ENCODE results near the gene ZNF319. TPM values are rescaled to one million over a fixed set of nuclear protein-coding genes. Genes with fewer than 3 reads are reported as not detected.

The ZNF319 gene
- total and polyA plus RNA-seq, 5 donors from 2014 or later = 2.6 to 13.2 (median 6.0) TPM

DNA sequence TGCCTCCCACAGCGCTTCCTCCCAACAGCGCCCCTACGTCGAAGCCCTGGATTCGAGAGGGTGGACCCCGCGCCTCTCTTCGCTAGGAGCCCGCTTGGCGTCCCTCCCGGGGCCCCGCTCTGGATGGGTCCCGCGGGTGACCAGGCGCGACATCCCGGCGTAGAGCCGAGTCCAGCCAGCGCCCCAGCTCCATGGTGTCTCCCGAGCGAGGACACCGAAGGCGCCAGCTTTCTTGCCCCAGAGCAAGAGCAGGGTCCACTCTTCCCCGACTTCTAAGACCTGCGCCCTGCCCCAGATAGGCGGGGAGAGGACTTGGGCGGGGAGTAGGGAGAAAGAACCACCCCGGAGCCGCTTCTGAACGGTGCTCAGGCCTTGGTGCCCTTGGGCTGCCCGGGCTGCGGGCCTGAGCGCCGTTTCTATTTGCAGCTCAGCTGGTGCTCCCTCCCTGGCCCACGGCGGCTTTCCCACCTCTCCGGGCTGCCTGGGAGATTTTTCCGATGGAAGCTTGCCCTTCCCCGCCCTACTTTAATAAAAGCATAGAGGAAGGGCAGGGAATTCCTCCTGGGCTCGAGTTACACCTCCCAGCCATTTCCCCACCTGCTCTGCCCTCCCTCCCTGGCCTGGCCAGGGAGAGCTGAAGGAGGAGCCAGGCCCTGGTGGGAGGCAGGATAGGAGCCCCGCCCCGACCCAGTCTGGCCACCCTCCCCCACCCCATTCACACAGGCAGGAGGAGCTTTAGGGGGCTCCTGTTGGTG is 26.9 kb upstream of the ZNF319 start:
- Mint-ChIP-seq H3K4me3 (peak overlapping the region in 2 of 4 donors; percentile 62 to 75), H3K27ac (no peak overlapping the region), H3K36me3 (no peaks in the 10 kb centered on the region), H3K4me1 (peaks cover 4 to 14% (median 7%) of the 10 kb centered on the region in 4 donors), H3K27me3 (peaks cover 9% of the 10 kb centered on the region), H3K9me3 (peaks cover 0 to 2% (median 0%) of the 10 kb centered on the region in 7 donors)
- H3K36me3 ChIP-seq (ENCODE audit: control insufficient read depth, insufficient read depth, low read length) = no peaks in the 10 kb centered on the region
- H3K9me3 ChIP-seq (ENCODE audit: control insufficient read depth in 2 of 2, low read length in 2 of 2) = no peaks in the 10 kb centered on the region
- ATAC-seq (ENCODE audit: low read depth in 2 of 2) = no peak
- no peaks in the 10 kb centered on the region for H3K27me3 ChIP-seq (ENCODE audit: control insufficient read depth, insufficient read depth, low read length)
- DNase-seq = peak in 1 of 3 donors; percentile 10
- no peak overlapping the region for H3K4me3 ChIP-seq (ENCODE audit: low read depth, low read length)
- H3K4me1 ChIP-seq (ENCODE audit: control insufficient read depth, insufficient read depth, low read length, poor library complexity, severe bottlenecking) = peaks cover 29% of the 10 kb centered on the region
- H3K27ac ChIP-seq (ENCODE audit: insufficient read depth, low read length, poor library complexity, severe bottlenecking) = no peak overlapping the region

DNA sequence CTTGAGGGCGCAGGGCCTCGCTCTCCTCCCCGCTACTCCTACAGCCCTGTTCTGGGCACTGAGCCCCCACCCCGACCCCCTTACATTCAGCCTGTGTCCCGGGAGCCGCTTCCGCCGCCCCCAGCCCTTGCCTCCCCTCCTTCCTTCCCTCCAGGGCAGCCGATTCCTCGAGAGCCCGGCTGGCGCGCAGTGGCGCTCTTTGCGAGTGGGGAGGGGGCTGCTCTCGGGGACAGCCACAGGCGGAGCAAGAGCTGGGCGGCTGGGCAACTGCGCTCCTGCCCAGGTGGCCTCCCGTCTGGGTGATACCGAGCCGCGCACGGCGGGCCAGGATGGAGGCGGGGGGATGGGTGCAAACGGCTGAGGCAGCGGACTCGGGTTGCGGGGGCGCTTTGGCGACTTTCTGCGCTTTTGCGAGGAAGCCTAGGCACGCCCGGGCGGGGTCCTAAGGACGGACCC is 26.3 kb upstream of the ZNF319 start:
- H3K9me3 Mint-ChIP-seq = peaks cover 0 to 2% (median 0%) of the 10 kb centered on the region in 7 donors
- DNase-seq = no peak
- H3K36me3 Mint-ChIP-seq = no peaks in the 10 kb centered on the region

DNA sequence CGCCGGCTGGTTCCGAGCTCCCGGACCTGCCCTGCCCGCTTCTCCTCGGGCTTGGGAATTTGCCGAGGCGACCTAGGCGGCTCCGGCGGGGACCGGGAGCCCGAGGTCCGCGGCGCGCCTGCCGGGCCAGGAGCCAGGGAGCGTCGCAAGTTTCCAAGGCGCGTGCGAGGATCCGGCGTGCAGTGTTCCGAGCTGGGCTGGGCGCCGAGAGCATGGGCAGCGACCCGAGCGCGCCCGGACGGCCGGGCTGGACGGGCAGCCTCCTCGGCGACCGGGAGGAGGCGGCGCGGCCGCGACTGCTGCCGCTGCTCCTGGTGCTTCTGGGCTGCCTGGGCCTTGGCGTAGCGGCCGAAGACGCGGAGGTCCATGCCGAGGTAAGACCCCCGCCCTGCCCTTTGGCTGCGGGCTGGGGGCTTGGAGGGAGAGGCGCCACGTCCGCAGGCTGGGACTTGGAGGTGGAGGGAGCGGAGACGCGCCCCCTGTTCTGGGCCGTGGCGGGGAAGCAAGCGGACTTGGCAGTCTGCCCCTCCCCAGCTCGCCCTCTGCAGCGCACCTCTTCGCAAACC is 25.8 kb upstream of the ZNF319 start:
- Mint-ChIP-seq H3K4me1 (peaks cover 4 to 14% (median 7%) of the 10 kb centered on the region in 4 donors), H3K4me3 (peak overlapping the region in 3 of 4 donors; percentile 32 to 75 (median 62)), H3K27me3 (peaks cover 9% of the 10 kb centered on the region), H3K9me3 (peaks cover 0 to 2% (median 0%) of the 10 kb centered on the region in 7 donors), H3K27ac (no peak overlapping the region), H3K36me3 (no peaks in the 10 kb centered on the region)
- H3K4me3 ChIP-seq (ENCODE audit: low read depth, low read length) = no peak overlapping the region
- ATAC-seq (ENCODE audit: low read depth in 2 of 2) (peak in 1 of 2 donors; percentile 22), DNase-seq (peak in 1 of 3 donors; percentile 37)
- no peaks in the 10 kb centered on the region for H3K9me3 ChIP-seq (ENCODE audit: control insufficient read depth in 2 of 2, low read length in 2 of 2)
- H3K4me1 ChIP-seq (ENCODE audit: control insufficient read depth, insufficient read depth, low read length, poor library complexity, severe bottlenecking) = peaks cover 29% of the 10 kb centered on the region
- H3K27me3 ChIP-seq (ENCODE audit: control insufficient read depth, insufficient read depth, low read length) = no peaks in the 10 kb centered on the region
- H3K27ac ChIP-seq (ENCODE audit: insufficient read depth, low read length, poor library complexity, severe bottlenecking) = no peak overlapping the region
- H3K36me3 ChIP-seq (ENCODE audit: control insufficient read depth, insufficient read depth, low read length) = no peaks in the 10 kb centered on the region

More for the DNA sequence above, 26.3 kb upstream of the ZNF319 start:
- H3K4me3 ChIP-seq (ENCODE audit: low read depth, low read length) = no peak overlapping the region
- Mint-ChIP-seq H3K27me3 (peaks cover 9% of the 10 kb centered on the region), H3K4me1 (peaks cover 4 to 14% (median 7%) of the 10 kb centered on the region in 4 donors), H3K27ac (no peak overlapping the region), H3K4me3 (peak overlapping the region in 3 of 4 donors; percentile 10 to 75 (median 62))
- no peaks in the 10 kb centered on the region for H3K9me3 ChIP-seq (ENCODE audit: control insufficient read depth in 2 of 2, low read length in 2 of 2)
- peaks cover 29% of the 10 kb centered on the region for H3K4me1 ChIP-seq (ENCODE audit: control insufficient read depth, insufficient read depth, low read length, poor library complexity, severe bottlenecking)
- H3K27me3 ChIP-seq (ENCODE audit: control insufficient read depth, insufficient read depth, low read length) = no peaks in the 10 kb centered on the region
- no peak for ATAC-seq (ENCODE audit: low read depth in 2 of 2)
- no peaks in the 10 kb centered on the region for H3K36me3 ChIP-seq (ENCODE audit: control insufficient read depth, insufficient read depth, low read length)
- H3K27ac ChIP-seq (ENCODE audit: insufficient read depth, low read length, poor library complexity, severe bottlenecking) = no peak overlapping the region

DNA sequence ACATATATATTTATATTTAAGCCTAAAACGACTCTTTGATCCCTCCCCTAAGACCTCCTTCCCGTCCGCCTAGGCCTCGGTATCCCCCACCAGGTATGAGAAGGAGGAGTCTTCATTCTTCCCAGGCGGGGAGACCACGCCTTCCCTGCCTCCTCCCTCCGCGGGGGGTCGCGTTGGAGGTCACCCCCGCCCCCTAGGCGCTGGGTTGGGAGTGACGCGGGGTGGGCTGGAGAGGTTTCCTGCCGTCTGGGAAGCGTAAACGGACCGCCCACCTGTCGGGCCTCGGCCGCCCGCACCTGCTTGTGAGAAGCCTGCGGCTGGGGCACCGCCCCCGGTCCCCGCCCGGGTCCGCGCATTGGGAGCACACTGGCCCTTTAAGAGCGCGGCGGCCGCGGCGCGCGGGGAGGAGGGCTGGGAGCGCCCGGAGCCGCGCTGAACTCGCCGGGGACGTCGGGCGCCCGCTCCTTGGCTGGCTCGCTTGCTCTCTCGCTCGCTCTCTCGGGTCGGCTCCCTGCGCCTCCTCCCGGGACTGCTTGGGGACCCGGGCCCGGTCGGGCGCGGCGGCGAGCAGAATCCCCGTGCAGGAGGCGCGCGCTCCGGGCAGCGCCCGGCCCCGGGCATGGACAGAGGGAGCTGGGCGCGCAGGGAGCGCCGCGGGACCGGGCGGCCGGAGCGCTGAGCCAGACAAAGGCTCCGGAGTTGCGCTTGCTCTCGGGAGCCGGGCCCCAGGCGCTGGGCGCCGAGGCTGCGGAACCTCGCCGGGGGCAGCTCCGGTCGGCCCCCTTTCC is 25.1 kb upstream of the ZNF319 start, which contains the start of gene MMP15:
Gene MMP15 (plus strand): TSS at position 404 of the 788 bp plus-strand sequence. CDS start 597 bp downstream, outside the sequence.
- peaks cover 4 to 19% (median 10%) of the 10 kb centered on the region in 4 donors for H3K4me1 Mint-ChIP-seq

DNA sequence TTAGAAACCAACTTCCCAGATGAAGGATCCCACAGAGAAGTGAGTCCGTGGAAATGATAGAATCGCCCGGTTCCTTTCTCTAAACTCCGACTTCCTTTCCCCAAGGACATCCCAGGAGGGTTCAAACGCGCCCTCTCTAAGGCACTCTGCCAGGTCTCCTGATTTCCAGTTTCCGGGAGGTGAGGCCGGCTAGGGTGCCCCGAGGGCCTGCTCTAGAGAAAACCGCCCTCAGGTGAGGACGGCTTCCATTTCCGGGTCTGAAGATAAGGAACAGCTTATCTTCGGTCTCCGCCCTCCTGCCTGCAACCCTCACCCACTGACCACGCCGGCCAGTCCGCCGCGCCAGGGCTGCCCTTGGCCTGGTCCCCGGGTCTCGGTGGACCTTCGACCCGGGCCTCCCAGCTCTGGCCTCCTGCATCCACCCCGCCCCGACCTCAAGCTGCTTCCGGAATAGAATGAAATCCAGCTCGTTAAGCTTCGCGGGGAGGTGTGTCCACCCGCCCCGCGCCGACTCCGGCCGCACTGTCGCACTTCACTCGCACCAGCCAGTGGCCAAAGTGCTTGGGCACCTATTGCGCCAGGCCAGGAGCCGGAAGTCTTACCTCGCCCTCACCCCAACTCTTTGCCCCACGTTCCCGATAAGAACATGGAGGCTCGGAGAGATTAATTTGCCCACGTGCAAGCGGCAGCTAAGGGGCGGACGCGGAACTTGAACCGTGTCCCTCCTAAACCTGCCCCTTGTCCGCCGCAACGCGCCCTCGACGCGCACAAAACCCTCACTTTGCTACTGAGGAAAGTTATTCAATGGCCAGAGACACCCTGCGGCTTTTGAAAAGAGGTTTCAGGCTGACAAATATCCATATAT is 24.2 kb upstream of the ZNF319 start:
- peak overlapping the region; percentile 82 to 84 (median 84) for H3K27ac Mint-ChIP-seq
- H3K36me3 ChIP-seq (ENCODE audit: control insufficient read depth, insufficient read depth, low read length) = no peaks in the 10 kb centered on the region
- DNase-seq (peak in 1 of 3 donors; percentile 47), ATAC-seq (ENCODE audit: low read depth in 2 of 2) (no peak)
- peak overlapping the region; percentile 83 to 98 (median 92) for H3K4me3 Mint-ChIP-seq
- H3K9me3 Mint-ChIP-seq = peaks cover 0 to under 1% (median 0%) of the 10 kb centered on the region in 7 donors
- H3K4me1 Mint-ChIP-seq = peaks cover 4 to 22% (median 13%) of the 10 kb centered on the region in 4 donors
- H3K9me3 ChIP-seq (ENCODE audit: control insufficient read depth in 2 of 2, low read length in 2 of 2) = no peaks in the 10 kb centered on the region
- peaks cover 9% of the 10 kb centered on the region for H3K27me3 Mint-ChIP-seq
- no peak overlapping the region for H3K27ac ChIP-seq (ENCODE audit: insufficient read depth, low read length, poor library complexity, severe bottlenecking)
- peaks cover 32% of the 10 kb centered on the region for H3K4me1 ChIP-seq (ENCODE audit: control insufficient read depth, insufficient read depth, low read length, poor library complexity, severe bottlenecking)
- no peaks in the 10 kb centered on the region for H3K36me3 Mint-ChIP-seq
- H3K4me3 ChIP-seq (ENCODE audit: low read depth, low read length) = peak overlapping the region; percentile 59
- H3K27me3 ChIP-seq (ENCODE audit: control insufficient read depth, insufficient read depth, low read length) = no peaks in the 10 kb centered on the region

More for the DNA sequence above, 25.1 kb upstream of the ZNF319 start, which contains the start of gene MMP15:
- Mint-ChIP-seq H3K4me3 (peak within 1 kb of the TSS; percentile 83 to 98 (median 92)), H3K27ac (peak within 1 kb of the TSS; percentile 82 to 84 (median 84)), H3K9me3 (peaks cover 0 to 2% (median 0%) of the 10 kb centered on the region in 7 donors), H3K36me3 (no peaks in the 10 kb centered on the region), H3K27me3 (peaks cover 9% of the 10 kb centered on the region)
- Histone ChIP-seq H3K27me3 (ENCODE audit: control insufficient read depth, insufficient read depth, low read length) (no peaks in the 10 kb centered on the region), H3K4me1 (ENCODE audit: control insufficient read depth, insufficient read depth, low read length, poor library complexity, severe bottlenecking) (peaks cover 29% of the 10 kb centered on the region), H3K4me3 (ENCODE audit: low read depth, low read length) (peak within 1 kb of the TSS; percentile 59), H3K9me3 (ENCODE audit: control insufficient read depth in 2 of 2, low read length in 2 of 2) (no peaks in the 10 kb centered on the region), H3K27ac (ENCODE audit: insufficient read depth, low read length, poor library complexity, severe bottlenecking) (no peak within 1 kb of the TSS), H3K36me3 (ENCODE audit: control insufficient read depth, insufficient read depth, low read length) (no peaks in the 10 kb centered on the region)
- DNase-seq = peak; percentile 42 to 68 (median 50)
- ATAC-seq (ENCODE audit: low read depth in 2 of 2) = peak; percentile 63

DNA sequence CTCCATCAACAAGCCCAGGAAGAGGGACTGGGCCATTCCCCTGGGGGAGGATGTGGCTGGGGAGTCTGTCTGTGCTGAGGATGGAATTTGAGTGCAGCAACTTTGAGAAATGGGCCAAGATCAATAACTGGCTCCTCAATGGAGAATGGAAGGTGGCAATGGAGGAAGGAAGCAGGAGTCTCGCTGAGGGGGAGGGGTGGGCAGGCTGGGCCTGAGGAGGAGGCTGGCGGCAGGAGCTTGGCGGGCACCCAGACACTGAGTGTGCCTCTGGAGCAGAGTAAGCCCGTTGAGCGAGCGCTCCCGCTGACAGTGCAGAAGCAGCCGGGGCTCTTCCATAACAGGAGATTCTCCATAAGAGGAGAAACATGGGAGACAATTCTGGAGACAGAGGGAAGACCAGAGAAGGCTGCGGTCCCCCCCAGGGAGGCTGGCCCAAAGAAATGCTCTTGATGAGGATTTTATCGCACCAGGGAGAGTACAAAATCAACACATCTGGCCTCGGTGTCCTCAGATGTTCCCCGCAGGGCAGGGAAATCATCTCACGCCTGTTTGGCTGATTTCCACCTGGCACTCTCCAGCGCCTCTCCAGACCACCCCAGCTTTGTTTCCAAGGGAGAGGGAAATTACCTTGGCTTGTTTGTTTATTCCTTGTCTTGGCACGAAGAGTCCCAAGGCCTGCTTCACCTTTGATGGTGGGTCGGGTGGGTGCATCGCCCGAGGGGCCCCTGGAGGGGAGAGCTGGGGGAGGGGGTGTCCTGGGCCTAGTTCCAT is 22.3 kb upstream of the ZNF319 start:
- Mint-ChIP-seq H3K27me3 (peaks cover 9% of the 10 kb centered on the region), H3K9me3 (no peaks in the 10 kb centered on the region), H3K4me3 (peak overlapping the region in 3 of 4 donors; percentile 36 to 74 (median 54)), H3K4me1 (peaks cover 4 to 25% (median 13%) of the 10 kb centered on the region in 4 donors), H3K36me3 (no peaks in the 10 kb centered on the region), H3K27ac (no peak overlapping the region)
- no peaks in the 10 kb centered on the region for H3K9me3 ChIP-seq (ENCODE audit: control insufficient read depth in 2 of 2, low read length in 2 of 2)
- H3K4me3 ChIP-seq (ENCODE audit: low read depth, low read length) = no peak overlapping the region
- DNase-seq (no peak), ATAC-seq (ENCODE audit: low read depth in 2 of 2) (no peak)
- H3K4me1 ChIP-seq (ENCODE audit: control insufficient read depth, insufficient read depth, low read length, poor library complexity, severe bottlenecking) = peaks cover 32% of the 10 kb centered on the region
- peaks cover 3% of the 10 kb centered on the region for H3K36me3 ChIP-seq (ENCODE audit: control insufficient read depth, insufficient read depth, low read length)
- no peaks in the 10 kb centered on the region for H3K27me3 ChIP-seq (ENCODE audit: control insufficient read depth, insufficient read depth, low read length)
- no peak overlapping the region for H3K27ac ChIP-seq (ENCODE audit: insufficient read depth, low read length, poor library complexity, severe bottlenecking)

Measured in CD4-positive, CD25-positive, alpha-beta regulatory T cell (primary cell).